HG03135 (cell line): Measurements from ENCODE around the gene RASL10B.

ENCODE experiments used
- ATAC-seq: cut with Tn5 transposase; IDR thresholded peaks from one replicate; pipeline ENCODE4 v1.9.1; 2021; ENCODE audit warnings: mild to moderate bottlenecking, moderate library complexity; ENCODE audit not compliant: unreplicated experiment

RASL10B gene

DNA sequence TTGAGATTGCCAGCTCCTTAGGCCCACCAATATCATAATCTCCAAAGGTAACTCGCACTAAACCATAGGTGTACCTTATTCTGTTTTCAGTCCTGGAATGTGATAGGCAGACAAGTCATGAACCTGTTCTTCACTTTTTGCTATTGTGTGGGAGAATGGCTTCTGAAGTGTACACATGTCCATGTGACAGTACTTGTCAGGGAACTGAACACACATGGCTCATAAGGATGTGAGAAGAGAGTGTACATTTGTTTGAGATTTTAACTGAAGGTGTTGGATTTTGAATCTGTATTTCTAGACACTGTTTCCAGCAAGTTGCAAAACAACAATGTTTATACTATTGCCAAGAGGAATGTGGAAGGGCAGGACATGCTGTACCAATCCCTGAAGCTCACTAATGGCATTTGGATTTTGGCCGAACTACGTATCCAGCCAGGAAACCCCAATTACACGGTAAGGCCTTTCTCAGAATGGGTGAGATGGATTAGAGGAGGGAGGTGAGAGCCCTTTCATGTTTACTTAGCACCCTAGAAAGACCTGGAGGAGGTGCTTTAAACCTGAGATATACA lies 14.5 kb upstream of the RASL10B start:
- ATAC-seq = no peak

DNA sequence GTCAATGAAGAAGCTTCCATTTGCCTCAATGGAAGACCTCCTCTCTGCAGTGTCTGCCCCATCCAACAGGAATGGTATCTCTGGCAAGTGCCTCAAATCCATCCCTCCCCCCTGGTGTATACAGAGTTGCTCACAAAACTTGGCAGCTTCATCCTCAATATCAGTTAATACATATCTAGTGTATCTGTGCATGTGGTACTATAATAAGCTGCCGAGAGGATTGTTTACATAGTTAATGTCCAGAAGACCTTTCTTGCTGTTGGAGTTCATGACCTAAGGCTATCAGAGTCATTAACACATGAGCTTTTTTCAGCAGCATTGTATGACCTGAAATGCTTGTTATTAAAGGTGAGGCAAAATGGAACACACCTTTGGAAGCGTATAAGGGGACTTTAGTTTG lies 14.0 kb upstream of the RASL10B start:
- ATAC-seq = no peak

DNA sequence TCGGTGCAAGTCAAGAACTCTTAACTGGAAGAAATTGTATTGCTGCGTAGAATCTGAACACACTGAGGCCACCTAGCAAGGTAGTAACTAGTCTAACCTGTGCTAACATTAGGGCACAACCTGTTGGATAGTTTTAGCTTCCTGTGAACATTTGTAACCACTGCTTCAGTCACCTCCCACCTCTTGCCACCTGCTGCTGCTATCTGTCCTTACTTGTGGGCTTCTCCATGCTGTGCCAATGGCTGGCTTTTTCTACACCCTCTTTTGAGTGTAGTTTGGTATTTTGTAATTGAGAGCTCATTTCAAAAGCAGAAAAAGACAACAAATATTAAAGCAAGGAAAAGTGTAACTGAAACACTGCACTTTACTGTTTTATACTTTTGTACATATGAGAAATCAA lies 7.7 kb upstream of the RASL10B start:
- ATAC-seq = no peak

DNA sequence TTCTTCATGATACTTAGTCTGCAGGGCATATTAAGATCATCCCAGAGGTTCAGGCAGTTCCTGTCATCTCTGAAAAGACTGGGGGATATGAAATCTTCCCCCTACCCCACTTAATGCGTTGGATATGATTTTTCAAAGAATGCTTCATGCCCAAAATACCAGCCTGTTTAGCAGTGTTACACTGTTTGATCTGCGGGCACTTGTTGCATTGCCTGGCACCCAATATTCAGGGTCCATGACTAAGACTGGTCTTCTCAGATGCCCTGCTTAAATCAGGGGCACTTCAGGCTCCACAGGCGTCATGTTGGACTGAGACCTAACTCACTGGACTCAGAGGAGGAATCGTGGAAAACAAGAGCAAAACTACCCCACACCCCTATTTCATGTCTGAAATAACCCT lies 6.4 kb upstream of the RASL10B start:
- no peak for ATAC-seq

DNA sequence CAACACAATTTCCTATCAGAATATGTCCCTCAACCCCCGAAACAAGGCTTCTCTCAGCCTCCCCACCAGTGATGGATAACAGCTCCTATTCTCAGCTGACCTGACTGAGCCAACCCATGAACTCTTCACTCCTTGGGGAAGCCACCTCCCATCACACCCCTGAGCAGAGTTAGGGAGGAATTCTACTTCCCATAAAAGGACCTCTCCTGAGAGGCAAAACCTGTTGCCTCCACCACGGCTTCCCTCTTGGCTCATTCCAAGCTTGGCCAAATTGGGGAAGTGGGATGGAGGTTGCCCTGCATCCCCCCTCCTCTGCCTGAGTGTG lies 5.7 kb upstream of the RASL10B start:
- no peak for ATAC-seq

DNA sequence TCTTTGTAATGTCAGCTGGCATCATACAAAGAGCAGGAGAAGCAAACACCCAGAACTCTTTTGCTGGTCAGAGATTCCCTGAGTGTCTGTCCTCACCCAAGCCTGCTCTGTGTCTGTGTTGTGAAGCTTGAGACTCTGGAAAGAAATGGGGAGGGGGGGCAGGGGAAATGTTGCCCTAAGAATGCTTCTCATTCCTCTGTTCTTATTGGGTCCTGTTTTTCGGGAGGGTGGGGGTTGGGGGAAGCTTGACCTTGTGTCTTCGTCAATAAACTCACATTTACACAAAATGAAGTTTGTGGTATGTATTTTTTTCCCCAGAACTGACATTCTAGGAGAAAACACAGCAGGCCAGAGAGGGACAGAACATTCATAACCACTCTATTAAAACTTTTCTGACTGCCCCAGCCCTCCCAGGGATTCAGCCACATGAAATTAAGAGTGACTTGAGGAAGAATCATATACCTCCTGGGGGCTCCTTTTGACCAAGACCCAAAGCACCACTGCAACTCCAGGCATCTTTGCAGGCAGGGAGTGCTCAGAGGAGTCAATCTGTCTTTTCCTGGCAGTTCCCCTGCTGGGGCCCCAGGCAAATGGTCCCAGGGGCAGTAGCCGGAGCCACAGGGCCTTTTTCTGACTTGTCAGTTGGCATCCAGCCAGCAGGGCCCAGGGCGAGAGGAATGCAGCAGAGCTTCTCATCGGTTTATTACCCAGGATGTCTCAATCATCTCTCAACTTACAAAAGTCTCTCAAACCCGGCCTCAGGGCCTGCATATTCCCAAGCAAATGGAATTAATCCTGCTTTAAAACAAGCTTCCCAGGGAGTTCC lies 5.1 kb upstream of the RASL10B start:
- no peak for ATAC-seq

DNA sequence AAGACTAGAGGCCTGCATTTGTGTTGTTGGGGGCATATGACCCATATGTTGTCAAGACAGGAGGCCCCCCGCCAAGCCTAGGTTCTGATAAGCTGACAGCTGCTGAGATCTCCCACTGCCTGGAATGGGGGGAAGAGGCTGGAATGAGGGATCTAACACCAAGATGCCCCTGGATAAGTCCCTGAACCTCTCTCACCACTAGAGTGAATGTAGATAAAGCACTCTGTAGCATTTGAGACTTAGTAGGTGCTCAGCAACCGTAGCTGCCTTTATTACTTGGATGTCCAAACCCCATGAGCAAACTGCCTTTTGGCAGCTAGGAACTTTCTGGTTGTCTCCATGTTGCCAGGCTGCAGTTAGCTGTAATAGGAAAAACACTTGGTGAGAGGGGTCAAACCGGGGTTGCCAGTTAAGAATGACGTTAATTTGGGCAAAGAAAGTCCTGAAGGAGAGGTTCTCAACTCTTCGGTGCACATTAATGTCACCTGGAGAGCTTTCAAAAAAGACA lies 4.4 kb upstream of the RASL10B start:
- no peak for ATAC-seq

DNA sequence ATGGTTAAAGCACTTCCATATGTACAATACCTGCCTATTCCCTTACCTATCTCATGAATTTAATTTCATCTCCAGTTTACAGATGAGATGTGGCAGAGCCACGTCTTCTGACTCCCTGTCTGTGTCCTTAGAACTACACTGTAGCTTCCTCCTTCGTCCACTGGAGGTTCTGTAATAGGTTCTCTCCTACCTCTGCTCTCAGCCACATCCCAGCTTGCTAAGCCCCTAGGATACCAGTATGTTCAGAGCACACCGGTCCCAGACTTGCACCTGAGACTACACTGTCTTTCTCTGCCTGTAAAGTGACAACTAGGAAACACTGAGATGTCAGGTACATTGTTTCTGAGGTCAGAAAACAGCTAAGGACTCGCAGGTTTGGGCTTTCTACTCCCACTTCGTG lies 3.8 kb upstream of the RASL10B start:
- ATAC-seq = no peak

DNA sequence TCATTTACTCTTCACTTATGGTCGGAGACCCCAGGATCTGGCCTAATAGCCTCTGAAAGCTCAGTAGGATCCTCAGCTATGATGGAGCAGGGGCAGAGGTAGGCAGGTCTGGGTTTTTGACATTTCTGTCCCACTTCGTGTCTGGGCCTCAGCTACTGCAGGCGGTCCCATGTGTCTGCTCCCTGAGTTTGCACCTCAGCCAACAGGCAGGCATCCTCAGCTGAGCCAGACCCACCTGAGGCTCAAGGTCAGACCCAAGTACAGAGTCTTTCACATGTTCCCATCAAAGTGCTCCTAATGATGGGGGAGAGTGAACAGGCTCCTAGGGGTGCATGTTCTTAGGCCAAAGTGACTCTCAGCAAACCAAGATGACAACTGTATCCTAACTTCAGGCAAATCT lies 2.9 kb upstream of the RASL10B start:
- no peak for ATAC-seq

DNA sequence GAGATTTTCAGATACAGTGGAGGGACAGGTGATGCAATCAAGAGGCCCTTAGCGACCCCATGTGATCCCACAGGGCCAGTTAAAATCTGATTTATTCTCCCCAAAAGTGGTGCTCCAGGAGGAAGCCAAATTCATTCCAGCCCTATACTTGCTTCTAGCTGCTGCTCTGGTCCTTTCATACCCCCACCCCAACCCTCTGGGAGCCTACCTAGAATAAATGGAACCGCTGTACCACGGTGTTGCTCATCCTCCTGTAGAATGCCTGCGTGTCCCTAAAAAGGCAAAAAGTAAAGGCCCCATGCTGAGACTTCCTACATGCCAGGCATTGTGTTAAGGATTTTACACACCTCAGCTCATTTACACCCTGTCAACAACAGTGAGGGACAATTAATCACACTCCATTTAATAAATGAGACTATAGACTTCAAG lies 2.0 kb upstream of the RASL10B start:
- no peak for ATAC-seq

DNA sequence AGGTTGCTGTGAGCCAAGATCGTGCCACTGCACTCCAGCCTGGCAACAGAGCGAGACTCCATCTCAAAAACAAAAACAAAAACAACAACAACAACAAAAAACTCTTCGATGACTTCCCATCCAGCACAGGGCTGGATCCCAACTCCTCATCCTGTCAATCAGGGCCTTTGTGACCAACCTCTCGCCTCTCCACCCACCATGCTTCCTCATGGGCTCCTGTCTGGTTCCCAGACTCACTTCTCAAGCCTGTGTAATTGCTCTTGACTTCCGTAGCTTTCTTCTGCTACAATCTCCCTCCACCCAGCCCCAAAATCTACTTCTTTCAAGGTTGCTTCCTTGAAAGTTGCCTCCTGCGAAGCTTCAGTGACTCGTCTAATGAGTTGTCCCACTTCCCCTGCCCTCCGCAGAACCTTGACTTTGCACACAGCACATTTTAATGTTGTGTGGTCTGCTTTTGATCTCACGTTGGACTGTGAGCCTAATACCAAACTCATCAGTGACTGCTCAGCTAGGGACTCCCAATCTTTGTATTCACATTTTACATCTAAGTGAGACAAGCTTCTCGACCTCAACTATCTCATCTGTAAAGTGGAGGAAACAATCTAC lies 936 bp upstream of the RASL10B start:
- no peak for ATAC-seq

DNA sequence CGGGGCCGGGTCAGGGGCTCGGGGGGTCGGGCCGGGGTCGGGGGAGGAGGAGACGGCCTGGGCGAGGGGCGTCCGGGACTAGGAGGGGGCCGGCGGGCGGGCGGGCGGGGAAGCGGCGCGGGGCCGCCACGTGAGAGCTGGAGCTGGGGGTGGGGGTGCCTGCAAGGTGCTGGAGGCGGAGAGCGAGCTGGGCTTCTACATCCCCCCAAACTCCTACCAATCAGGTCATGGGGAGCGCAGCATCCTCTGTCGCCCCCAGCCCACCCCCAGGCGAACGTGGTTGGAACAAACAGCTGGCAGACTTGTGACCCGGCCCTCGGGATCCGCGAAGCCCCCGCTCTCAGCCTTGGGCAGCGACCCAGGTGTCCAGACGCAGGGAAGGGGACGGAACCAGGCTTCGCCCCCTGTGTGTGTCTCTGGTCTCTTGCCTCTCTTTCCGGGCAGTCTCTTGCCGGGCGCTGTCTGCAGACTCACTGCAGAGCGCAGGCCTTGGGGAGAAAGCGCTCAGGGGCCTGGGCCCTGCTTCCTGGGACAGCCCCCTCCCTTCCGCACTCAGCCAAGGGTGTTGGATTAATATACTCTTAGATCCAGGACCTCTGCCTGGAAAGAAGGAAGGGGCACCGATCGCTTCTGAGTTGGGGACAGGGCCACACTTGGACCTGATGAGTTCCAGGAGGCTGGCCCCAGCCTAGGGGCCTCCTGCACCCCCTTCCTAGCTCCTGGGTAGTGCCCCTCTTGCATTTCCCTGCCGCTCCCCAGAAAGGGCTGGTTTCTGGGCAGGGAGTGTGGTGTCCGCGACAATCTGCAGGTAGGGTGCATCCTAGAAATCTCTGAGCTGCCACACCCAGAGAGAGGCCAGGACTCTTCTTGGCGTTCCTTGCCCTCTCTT lies 722 bp downstream of the RASL10B start:
- no peak for ATAC-seq

DNA sequence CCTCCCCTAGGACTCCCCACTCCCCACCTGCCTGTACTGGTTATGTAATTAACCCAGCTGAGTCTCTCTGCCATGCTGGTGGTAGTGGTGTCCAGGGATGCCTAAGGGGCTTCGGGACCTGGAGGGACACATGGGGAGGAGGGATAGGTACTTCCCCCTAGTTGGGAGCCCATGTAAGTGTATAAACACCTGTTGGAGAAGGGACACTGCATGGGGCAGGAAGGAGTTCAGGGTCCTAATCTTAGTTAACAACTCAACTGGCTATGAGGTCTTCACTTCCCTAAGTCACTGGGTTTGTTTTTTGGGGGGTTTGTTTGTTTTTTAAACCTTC lies 1.3 kb downstream of the RASL10B start:
- ATAC-seq = no peak

DNA sequence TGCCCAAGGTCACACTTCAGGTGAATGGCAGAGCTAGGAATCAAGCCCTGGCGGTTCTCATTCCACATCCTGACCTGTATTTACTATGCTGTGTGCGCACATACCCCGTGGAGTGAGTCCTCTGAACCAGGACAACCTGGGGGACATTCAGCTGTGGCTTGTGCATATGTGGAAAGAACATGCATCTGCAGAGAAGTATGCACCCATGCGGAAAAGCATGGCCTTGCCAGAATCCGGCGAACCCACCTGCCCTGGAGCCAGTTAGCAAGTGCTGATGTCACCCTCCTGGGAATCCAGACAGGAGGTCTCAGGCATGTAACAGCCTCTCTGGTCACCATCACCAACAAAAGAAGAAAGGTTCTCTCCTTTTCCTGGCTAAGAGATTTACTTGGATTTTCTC lies 1.9 kb downstream of the RASL10B start:
- ATAC-seq = no peak

DNA sequence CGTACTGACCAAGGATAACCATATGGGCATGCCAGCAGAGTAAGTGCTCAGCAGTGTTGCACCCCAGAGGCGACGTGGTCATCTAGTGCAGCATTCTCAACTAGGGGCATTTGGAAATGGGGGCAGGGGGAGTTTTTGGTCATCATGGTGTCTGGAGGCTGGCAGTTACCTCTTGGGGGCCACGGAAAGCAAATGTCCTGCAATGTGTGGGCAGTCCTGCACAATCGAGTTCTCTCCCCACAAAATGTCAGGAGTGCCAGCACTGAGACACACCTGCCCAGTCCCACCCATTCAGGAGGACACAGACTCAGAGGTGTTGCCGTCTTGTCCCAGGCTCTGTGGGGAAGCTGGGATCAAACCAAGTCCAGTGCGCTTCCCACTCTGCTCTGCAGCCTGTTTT lies 3.0 kb downstream of the RASL10B start:
- no peak for ATAC-seq

DNA sequence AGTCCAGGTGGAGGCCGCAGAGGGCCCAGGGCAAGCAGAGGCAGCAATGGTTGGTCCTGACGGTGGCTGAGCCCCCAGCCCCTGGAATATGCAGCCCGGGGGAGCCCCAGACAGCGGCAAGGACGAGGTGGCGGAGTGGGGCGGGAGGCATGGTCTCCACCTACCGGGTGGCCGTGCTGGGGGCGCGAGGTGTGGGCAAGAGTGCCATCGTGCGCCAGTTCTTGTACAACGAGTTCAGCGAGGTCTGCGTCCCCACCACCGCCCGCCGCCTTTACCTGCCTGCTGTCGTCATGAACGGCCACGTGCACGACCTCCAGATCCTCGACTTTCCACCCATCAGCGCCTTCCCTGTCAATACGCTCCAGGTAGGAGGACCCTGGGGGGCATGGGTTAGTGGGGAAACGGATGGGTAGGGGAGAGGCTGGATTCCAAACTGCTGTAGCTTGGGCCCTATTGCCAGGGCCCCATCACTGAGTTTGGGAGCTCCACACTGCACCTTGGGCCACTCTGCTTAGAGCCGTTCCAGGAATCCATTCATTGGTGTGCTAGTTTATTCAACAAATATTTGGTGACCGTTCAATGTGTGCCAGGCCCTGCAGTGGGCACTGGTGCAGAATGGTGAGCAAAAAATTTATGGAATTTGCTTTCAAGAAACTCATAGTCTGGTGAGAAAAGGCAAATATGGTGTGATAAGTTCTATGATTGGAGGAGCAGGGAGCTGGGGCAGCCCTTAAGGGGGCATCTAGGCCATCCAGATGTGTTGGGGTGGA lies 3.8 kb downstream of the RASL10B start:
- no peak for ATAC-seq

DNA sequence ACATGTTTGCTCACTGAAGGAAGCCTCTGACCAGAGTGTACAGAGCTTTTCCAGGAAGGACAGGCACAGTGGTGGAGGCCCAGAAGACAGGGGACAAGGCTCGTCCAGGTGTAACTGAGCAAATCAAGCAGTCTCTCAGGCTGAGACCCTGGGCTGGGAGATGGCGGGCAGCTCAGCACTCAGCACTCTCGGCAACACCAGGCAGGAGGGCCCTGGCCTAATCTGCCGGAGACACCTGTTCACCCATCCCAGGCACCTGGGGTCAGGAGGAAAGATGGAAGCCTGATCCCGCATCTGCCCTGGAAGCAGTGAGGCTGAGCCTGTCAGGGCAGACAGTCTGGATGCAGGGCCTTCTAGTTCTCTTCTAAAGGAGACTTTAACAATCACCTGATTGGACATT lies 4.8 kb downstream of the RASL10B start:
- ATAC-seq = no peak

DNA sequence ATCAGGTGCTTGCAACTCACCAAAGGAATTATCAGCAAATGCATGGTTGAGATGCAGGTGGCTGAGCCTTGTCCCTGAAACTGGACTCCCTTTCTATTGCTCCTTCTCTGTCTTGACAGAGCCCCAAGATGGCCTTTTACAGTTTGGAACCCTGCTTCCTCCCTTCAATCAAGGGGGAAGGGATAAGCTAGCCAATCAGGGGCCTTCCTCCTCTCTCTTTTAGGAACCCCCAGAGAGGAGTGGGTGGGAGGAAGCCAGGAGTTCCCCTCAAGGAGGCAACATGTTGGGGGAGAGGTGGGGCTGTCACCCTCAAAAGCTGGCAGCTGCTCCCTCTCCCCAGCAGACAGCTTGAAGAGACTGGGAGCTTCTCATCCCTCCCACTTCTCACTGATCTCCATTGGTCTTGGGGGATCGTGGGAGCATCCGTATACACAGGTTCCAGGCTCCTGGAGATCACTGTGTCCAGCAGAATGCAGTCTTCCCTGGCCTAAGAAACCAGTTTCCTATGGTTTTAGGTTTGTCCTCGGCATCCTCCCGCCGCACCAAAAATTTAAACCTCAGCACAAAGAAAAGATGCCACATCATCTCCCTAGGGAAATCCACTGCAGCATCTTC lies 7.2 kb downstream of the RASL10B start:
- no peak for ATAC-seq

DNA sequence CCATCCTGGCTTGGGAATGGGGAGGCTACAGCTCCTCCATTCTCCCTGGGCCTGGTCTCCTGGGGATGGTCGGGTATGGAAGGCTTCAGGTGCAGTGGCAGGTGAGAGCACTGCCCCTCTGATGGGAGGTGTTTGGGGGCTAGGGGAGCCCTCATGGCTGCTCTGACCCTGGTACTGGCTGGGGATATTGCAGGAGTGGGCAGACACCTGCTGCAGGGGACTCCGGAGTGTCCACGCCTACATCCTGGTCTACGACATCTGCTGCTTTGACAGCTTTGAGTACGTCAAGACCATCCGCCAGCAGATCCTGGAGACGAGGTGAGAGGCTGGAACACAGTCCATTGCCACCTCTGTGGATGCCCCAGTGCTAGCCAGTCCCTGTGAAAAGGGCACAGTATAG lies 8.8 kb downstream of the RASL10B start:
- no peak for ATAC-seq
